Measurements from ENCODE around the gene NKPD1.

DNA sequence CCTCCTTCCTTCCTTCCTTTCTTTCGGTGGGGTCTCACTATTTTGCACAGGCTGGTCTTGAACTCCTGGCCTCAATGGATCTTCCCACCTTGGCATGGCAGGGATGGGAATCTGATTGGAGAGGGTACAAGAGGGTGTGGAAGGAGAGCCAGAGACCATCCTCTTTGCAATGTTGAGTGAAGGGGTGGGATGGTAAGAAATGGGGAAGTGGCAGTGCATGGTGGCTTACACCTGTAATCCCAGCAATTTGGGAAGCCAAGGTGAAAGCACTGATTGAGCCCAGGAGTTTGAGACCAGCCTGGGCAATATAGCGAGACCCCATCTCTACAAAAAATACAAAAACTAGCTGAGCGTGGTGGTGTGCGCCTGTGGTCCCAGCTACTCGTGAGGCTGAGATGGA is 23.3 kb upstream of the NKPD1 start:
- TF ChIP-seq POLR2A (conservative IDR thresholded peaks at IDR 0.05): no peak
- no peak for TF ChIP-seq ZNF24 (IDR thresholded peaks at IDR 0.05)

Data from K562 (cell line).